ENCODE data around the gene CTDNEP1. TPM values are rescaled to one million over a fixed set of nuclear protein-coding genes. Genes with fewer than 3 reads are reported as not detected.

The CTDNEP1 gene
- polyA plus RNA-seq, 1 of the 3 experiments (the other 2 are of a cell fraction) = 111 TPM

- no peaks in the 10 kb centered on the region for H3K27me3 ChIP-seq (ENCODE audit: insufficient read depth)
- peak overlapping the region; percentile 34 to 91 for H3K27ac ChIP-seq (ENCODE audit: low read depth in 2 of 2, low read length in 1 of 2)
- no peak overlapping the region for H2AFZ ChIP-seq (ENCODE audit: low read depth)
- ChIA-PET CTCF (interaction anchor here (0.8 to 2.4 kb wide), 6 partner anchors 10 to 159 kb away, joined by 3 to 10 read pairs (median 4); no protein-coding TSS in a partner anchor), POLR2A (interaction anchor here (1.1 kb wide), 1 partner anchor 15 kb away, joined by 3 read pairs; the partner anchor contains the start of genes ACADVL and DLG4)
- peaks cover 0 to 13% of the 10 kb centered on the region in 2 experiments; a peak in 2 of 4 replicates for H3K4me1 ChIP-seq (ENCODE audit: control insufficient read depth in 1 of 2, insufficient read depth in 2 of 2, low read depth in 1 of 2, low read length in 1 of 2)
- peaks cover 10% of the 10 kb centered on the region for H3F3A ChIP-seq (replicated peaks; ENCODE audit: insufficient read depth)
- no peaks in the 10 kb centered on the region for H3K9me2 ChIP-seq
- H3K9ac ChIP-seq = peak overlapping the region; percentile 53
- H3K9me3 ChIP-seq = no peaks in the 10 kb centered on the region
- peaks cover 15% of the 10 kb centered on the region for H3K79me2 ChIP-seq (ENCODE audit: insufficient read depth)
- peaks cover 20 to 28% of the 10 kb centered on the region in 2 experiments for H3K36me3 ChIP-seq (replicated peaks in 1 of 2; ENCODE audit: control insufficient read depth in 1 of 2, insufficient read depth in 2 of 2, low read length in 1 of 2)
- TF ChIP-seq MAX (IDR thresholded peaks at IDR 0.05; ENCODE audit: low read depth) (no peak), EP300 (IDR thresholded peaks at IDR 0.05; ENCODE audit: borderline replicate concordance in 1 of 2, low read depth in 1 of 2, low read length in 1 of 2) (no peak), FOXJ3 (CRISPR knock-in tag; IDR thresholded peaks at IDR 0.05) (no peak), ZBTB33 (IDR thresholded peaks at IDR 0.05; ENCODE audit: borderline replicate concordance, low read depth) (no peak), REST (IDR thresholded peaks at IDR 0.05; ENCODE audit: low read depth, low read length) (no peak), RCOR1 (IDR thresholded peaks at IDR 0.05; ENCODE audit: low read length) (no peak), NFIC (IDR thresholded peaks at IDR 0.05; ENCODE audit: borderline replicate concordance) (no peak), USF1 (IDR thresholded peaks at IDR 0.05; ENCODE audit: borderline replicate concordance, low read depth) (no peak), ELF1 (IDR thresholded peaks at IDR 0.05) (no peak), IRF3 (IDR thresholded peaks at IDR 0.05; ENCODE audit: low read depth, low read length) (no peak), FOSL2 (IDR thresholded peaks at IDR 0.05; ENCODE audit: borderline replicate concordance, low read depth) (no peak), GATA2 (CRISPR knock-in tag; IDR thresholded peaks at IDR 0.05) (no peak), PBX3 (IDR thresholded peaks at IDR 0.05) (no peak), JUND (IDR thresholded peaks at IDR 0.05) (no peak), EZH2phosphoT487 (IDR thresholded peaks at IDR 0.05; ENCODE audit: borderline replicate concordance, low read depth) (no peak), USF2 (IDR thresholded peaks at IDR 0.05; ENCODE audit: borderline replicate concordance, low read depth, low read length) (no peak), TCF12 (IDR thresholded peaks at IDR 0.05) (no peak)
- H3K4me2 ChIP-seq = peak overlapping the region; percentile 79
- H3K4me3 ChIP-seq (ENCODE audit: low read depth in 2 of 2, low read length in 1 of 2) = peak overlapping the region; percentile 39 to 47; a peak in 3 of 4 replicates
- 64% methylated on average over 15 of the region's 15 CpGs for WGBS (ENCODE audit: low lambda C conversion rate)
- DNase-seq = peak; percentile 74
- peaks cover 12% of the 10 kb centered on the region; the same call in 1 of the 2 replicates for H4K20me1 ChIP-seq (ENCODE audit: insufficient read depth)
These were observed 47.2 kb downstream of the CTDNEP1 start for GRCh38 chr17:7204336-7204735.
